Stimulated activated naive CD8-positive, alpha-beta T cell treated with anti-CD3 and anti-CD28 coated beads, Interleukin-15, Interleukin-2, amounts not matched to agents 100 U/mL and 50 U/mL, for 24 hours (primary cell): ENCODE data around the gene SLC40A1.

ENCODE experiments used
- ATAC-seq: fragments of 150-1000 bp; cut with Tn5 transposase; one replicate; pipeline ENCODE4 v1.10.0; 2021
- DNase-seq: peaks from one replicate; pipeline ENCODE4 v3.0.0; 2021

SLC40A1 gene

DNA sequence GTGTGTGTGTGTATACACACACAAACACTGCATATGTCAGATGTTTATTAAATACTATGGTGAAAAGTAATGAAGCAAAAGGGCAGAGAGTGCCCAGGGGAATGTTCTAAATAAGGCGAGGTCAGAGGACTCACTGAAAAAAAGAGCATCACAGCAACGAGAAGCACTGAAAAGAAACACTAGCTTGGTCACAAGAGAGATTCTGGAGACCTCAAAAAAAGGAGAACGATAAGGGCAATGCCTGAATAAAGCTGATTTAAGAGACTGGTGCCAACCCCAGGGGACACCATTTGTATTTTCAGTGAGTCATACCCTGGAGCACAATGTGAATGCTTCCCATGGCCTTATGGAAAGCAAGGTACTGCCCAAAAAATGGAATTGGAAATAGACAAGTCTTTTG, 14.5 kb downstream of the SLC40A1 start:
- ATAC-seq = no peak
- DNase-seq = no peak

DNA sequence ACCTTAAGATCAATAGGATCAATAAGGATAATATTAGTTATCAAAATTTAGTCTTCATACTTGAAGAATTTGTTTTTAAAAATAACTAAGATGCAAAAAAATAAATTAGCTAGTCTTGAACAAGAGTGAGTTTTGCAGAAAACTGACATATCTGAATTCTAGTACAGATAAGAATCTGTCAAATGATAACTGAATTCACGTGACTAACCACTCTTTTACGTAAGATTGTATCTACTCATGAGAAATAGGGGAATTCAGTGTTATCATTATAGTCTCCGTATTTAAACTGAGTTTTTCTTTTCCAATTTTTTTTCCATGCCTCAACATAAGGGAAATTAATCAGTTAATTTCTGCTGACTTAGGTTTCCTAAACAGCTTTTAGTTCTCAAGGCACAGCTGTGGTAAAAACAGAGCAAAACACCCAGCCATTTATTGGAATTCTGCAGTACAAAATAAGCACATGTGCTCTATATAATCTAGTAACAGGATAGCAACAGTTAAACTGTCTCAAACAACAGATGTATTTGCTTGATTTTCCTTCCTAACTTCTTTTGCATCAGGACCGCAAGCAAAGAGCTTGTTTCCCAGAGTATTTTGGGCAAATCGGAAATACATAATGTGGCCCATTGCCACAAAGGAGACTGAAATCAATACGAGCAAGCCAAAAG, 19.1 kb downstream of the SLC40A1 start:
- ATAC-seq = no peak
- DNase-seq = no peak

DNA sequence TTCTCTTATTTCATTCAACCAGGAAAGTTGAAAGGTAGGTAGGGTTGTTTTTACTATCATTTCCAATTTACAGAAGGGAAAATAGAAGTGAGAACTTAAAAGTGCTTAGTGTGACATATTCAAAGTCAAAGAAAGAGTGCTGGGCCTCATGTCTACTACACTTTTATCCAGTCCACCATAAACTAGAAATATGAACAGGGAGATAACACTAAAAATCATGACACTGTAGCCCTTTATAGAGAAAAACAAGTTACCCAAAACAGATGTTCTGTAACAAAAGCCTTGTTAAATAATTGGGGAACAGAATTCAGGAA, 20.4 kb downstream of the SLC40A1 start:
- no peak for DNase-seq
- ATAC-seq = no peak

DNA sequence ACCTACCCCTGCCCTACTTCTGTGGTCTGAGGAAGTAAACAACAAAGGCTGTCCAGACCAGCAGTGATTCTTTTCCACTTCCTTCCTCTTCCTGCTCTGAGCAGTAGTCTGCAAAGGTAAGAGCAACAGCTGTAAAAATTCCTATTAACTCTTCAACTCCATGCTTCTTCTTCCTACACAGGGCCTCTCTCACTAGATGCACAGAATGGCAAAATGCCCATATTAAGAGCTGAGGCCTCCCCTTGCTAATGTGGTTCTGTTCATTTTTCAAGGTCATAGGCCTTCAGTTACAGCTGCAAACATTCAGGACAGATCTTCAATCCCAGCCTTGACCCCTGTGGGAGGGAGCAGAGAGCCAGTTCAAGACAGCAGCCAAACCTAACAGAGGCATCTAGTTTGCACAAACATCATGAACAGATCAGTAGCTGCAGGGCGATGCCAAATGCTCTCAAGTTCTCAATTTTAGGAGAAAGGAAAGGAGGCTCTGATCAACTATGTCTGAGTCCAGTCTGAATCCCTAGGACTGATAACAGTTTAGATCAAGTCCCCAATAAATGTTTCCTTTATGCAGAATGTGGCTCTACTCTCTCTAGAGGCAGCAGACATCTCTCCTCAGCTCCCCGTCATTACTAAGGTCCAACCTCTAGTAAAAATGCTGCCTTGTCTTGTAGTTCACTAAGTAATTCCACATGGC, 20.9 kb downstream of the SLC40A1 start:
- ATAC-seq = no peak
- DNase-seq = no peak

GRCh38 chr2:189558516-189559272, 21.9 kb downstream of the SLC40A1 start:
- ATAC-seq = no peak
- DNase-seq = no peak

GRCh38 chr2:189557373-189557772, 23.2 kb downstream of the SLC40A1 start:
- no peak for DNase-seq
- ATAC-seq = no peak

DNA sequence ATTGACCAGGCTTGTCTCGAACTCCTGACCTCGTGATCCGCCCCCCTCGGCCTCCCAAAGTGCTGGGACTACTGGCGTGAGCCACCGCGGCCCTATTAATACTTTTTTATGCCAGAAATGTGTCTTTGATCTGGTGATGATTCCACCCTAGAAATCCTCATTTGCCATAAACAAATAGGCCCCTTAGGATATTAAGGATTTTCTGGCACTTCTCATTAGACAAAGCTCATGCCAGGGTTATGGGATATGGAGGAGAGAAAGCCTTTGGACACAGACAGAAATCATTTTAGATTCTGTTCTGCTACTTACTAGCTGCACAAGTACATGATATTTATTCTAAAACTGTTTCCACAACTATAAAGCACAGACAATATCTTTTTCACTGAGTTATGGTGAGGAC, 24.1 kb downstream of the SLC40A1 start:
- no peak for DNase-seq
- no peak for ATAC-seq

DNA sequence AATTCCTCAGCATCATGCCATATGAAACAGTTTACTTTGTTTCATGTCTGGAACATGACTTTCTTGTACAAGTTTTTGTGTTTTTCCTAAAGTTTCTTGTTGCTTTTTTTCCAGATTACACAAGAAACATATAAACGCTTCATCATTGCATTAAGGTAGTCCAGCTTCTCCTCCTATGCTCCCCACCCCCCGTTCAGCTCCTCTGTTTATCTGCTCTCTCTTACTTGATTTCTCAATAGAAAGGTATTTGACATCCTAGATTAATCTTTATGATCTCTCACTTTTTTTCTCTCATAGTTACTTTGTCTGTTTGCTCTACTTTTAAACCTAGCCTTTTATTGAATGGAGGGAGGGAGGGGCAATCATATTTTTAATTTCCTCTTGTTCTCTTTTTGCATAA, 25.4 kb downstream of the SLC40A1 start:
- no peak for DNase-seq
- ATAC-seq = no peak

GRCh38 chr2:189553504-189554088, 27.0 kb downstream of the SLC40A1 start:
- no peak for DNase-seq
- no peak for ATAC-seq

DNA sequence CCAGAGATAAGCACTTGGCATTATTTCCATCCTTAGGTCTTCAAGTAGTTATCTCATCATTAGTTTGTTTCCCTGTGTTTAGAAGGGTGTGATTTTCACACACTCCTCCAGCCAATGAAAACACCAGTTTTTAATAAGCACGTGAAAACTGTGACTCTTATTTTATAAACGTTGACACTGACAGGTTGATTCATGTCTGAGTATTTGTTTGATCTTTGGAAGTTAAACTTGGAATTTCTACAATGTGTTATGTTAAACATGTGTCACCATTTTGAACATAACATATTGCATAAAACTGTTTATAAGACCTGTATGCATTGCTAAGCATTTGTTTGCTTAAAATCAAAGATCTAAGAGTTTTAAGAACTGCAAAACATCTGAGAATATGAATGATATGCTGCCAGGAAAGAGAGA, 27.6 kb downstream of the SLC40A1 start:
- DNase-seq = no peak
- ATAC-seq = no peak

- no peak for DNase-seq
- ATAC-seq = no peak
Observed at GRCh38 chr2:189552334-189552990, 28.1 kb downstream of the SLC40A1 start.

DNA sequence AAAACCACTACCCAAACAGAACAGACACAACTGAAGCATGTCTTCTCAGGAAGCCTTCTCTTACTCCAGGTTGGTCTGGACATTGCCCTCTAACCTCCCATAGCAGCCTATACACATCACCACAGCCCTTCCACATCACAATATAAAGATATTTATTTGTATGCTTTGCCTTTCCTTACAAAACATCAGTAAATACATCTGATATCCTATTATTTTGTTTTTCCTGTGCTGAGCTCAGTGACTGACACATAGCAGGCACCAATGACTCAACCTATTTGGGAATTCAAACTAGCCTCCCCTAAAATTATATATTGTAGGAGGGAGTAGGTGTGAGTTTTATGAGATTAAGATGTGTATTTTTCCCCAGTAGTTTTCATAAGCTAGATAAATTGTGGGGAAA, 28.8 kb downstream of the SLC40A1 start:
- no peak for ATAC-seq
- no peak for DNase-seq

- DNase-seq (no peak), ATAC-seq (no peak)
Observed at GRCh38 chr2:189549449-189549832, 31.1 kb downstream of the SLC40A1 start.

DNA sequence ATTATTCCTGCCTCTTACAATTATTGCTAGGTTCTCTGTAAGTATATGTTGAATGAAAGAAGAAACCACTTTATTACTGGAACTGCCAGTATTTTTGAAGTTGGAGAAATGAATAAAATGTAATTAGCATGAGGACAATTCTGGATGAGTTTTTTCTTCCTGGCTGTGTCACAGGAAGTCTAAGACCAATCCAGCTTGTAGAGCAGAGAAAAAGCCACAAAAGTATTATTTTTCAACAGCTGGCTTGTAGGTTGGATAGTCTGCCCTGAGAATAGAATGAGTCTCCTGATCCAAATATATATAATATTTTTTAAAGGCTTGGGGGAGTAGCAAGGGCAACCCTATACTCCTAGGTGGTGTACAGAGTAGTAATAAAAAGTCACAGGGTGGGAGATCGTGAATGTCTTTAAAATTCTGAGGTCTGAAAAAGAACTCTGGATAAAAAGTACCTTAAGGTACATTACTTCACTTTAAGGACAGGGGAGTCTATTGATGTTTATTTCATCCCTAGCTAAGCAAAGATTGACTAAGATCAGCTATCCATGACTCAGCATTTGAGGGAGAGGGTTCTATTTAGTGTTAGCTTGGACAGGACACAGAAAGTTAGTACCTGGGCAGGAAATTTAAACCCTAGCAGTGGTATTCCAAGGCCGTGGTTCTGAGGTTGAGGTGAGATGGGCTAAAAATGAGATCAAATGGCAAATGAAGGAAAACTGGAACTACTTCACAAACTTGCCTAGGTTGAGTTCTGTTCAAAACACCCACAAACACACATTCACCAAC, 31.7 kb downstream of the SLC40A1 start:
- no peak for DNase-seq
- no peak for ATAC-seq

GRCh38 chr2:189545418-189545817, 35.2 kb downstream of the SLC40A1 start:
- ATAC-seq (no peak), DNase-seq (no peak)

DNA sequence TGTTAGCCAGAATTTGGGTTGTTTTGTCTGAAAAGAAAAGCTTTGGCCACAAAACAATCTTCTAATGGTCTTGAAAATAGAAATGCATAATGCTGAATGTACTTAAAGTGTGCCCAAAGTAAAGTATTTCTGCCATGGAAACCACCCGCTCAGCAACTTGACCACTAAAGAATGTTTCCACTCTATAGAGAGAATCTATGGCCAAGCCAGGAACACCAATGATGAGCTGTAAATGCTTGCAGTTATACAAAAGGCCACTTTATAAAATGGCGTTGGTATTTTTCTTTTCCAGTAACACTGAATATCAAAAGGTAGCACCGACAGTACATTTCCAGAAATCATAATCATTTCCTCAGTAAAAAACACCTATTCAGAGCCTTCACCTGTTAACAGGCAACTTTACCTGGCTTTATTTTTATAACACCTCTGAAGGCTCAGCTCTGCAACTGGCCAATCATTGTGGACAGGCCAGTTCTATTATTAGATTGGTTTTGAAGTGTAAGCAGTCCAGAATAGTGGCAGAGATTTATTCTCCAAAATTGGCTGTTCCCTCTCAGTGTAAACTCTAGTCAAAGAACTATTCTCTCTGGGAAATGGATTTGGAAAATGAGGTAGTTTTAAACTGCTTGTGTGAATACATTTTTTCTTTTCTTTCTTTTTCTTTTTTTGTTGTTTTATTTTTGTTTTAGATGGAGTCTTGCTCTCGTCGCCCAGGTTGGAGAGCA, 36.1 kb downstream of the SLC40A1 start:
- no peak for ATAC-seq
- no peak for DNase-seq

DNA sequence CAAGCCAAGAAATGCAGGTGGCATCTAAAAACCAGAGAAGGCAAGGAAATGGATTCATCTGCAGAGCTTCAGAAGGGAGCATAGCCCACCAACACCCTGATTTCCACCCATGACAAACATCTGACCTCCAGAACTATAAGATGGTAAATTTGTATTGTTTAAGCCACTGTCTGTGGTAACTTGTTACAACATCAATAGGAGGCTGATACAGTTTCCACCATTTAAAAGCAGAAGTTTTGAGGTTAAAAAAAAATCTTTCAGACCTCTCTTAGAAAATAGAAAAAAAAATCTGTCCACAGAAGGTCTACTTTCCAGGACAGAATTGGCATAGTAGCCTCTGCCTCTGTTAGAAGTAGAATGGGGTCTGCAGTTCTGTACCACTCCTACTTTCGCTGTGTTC, 37.2 kb downstream of the SLC40A1 start:
- DNase-seq = no peak
- ATAC-seq = no peak

GRCh38 chr2:189542145-189542882, 38.3 kb downstream of the SLC40A1 start:
- no peak for DNase-seq
- no peak for ATAC-seq

DNA sequence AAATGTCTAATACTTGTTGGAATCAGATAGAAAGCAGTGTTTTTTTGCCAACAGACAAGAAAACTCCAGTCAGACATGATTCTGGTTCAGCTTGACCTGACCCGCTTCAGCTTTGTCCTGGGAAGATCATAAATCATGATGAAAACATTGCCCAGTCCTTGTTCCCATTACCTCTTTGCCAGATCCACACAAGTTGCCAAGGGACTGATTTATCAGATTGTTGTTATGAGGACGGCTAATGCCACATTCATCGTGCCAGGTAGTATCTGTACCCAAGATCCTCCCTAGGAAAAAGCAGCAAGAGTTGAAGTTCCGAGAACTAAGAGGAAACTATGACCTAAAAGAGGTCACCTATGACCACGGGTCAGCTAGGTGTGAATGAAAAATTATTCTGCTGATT, 39.0 kb downstream of the SLC40A1 start:
- ATAC-seq (no peak), DNase-seq (no peak)

DNA sequence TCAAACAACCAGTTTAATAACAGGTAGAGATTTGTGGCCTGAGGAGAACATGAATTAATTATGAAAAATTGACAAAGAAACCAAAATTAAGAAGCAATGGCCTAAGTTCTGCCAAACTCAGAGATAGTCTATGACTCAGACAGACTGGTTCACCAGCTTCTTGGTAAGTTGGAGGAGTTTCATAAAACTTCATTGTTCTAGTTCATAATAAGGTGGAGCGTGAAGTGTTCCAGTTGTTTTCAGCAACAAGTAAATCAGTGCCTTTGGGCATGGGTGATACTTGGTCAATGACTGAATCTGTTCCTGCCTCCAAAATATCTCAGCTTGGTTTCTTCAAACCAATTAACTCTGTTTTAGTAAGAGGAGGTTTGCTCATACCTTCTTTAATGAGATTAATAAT, 40.0 kb downstream of the SLC40A1 start:
- DNase-seq = no peak
- ATAC-seq = no peak

GRCh38 chr2:189538402-189538801, 42.2 kb downstream of the SLC40A1 start:
- ATAC-seq = no peak
- DNase-seq = no peak
